GM18526 (cell line): Measurements from ENCODE around the gene PPIG.

Experiments
- POLR2A ChIP-seq: IDR thresholded peaks from 3 replicates; pipeline ENCODE4 v1.6.1; 2011; ENCODE audit not compliant: insufficient read length; ENCODE audit errors: extremely low read depth

The PPIG gene

DNA sequence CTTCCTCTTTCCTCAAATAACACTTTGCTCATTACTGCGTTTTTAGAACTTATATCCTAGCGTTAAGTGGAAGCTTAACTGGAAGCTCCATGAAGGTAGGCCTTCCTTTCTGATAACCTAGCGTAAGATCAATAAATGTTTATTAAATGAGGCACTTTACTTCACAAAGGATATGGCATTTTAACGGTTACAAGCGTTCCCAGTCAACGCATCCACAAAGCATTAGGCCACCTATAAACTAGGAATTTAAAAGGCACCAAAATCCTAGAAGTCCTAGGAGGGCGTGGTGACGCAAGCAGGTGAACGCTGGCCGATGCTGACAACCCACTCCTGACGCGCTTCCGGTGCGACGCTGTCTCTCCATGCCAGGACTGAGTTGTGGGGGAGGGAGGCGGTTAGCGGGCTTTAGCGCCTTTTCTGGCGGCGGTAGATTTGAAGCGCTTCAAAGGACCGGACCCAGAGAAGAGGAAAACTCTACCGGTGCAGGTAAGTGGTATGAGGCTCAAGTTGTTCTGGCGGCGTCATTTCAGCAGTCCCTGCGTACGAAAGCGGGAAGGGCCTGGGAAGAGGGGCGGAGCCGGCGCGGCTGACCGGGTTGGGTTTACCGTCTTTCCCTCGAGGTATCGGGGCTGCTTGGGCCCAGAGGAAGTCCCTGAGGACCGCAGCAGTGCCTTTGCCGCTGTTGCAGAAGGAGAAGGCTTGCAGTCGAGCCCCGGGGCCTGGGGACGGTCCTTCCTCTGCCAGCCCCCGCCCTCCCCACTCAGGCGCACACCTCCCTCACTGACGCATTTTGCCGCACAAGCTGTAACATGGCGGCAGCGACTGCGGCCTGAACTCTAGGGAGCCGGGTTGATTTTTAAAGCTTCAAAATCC, at the start of gene PPIG:
PPIG (plus strand) TSS at position 347 of the 873 bp plus-strand sequence. CDS start 19,691 bp downstream, outside the sequence.
- peak; percentile 51 for TF ChIP-seq POLR2A

GRCh38 chr2:169540146-169540545, 44.0 kb upstream of the PPIG start:
- TF ChIP-seq POLR2A: no peak

DNA sequence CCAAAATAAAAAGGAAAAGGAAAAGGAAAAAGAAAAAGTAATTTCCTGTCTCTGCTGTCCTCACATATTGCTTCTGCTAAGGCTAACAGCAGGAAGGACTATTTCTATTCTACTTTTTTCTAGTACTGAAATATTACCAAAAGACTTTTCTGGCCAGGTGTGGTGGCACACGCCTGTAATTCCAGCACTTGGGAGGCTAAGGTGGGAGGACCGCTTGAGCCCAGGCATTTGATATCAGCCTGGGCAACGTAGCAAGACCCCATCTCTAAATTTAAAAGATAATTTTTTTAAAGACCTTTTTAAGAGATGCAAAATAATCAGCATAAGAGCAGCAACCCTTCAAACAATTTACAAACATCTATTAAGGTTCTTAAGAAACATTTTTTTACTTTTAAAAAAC, 41.7 kb upstream of the PPIG start:
- no peak for TF ChIP-seq POLR2A

DNA sequence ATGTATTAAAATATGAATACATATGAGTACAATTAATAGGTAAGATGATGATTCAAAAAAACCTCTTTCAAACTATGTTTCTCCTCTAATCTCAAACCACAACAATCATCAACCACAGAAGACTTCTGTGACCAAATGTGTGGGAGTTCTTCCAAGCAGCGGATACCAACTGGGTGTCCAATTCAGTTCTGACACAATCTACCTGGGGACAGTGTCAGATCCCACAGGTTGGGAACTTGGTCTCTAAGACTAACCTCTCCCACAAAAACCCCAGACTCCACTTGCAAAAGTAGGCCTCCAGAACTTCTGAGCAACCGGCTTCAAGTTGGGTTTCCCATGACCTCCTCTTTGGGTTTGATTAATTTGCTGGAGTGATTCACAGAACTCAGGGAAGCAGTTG, 37.4 kb upstream of the PPIG start:
- no peak for TF ChIP-seq POLR2A

DNA sequence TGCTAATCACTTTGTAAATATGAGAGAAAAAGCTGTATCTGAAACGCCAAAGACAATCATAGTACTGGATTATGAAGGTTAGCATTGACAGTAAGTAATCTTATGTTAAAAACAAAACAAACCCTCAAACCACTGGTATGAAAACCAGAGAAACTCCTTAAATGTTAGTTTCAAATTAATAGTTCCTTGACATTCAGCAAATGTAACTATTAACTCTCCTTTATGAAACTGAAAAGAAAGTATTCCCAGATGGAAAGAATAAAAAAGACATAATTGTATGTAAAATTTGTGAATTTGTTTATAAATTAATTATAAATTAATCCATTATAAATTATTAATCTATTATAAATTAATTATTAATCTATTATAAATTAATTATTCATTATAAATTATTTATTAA, 22.8 kb upstream of the PPIG start:
- TF ChIP-seq POLR2A: no peak

- TF ChIP-seq POLR2A: no peak
Observed at GRCh38 chr2:169562519-169562918, 21.6 kb upstream of the PPIG start.

GRCh38 chr2:169565686-169566085, 18.5 kb upstream of the PPIG start:
- TF ChIP-seq POLR2A: no peak

- TF ChIP-seq POLR2A: no peak
Observed at GRCh38 chr2:169569948-169570347, 14.2 kb upstream of the PPIG start.

DNA sequence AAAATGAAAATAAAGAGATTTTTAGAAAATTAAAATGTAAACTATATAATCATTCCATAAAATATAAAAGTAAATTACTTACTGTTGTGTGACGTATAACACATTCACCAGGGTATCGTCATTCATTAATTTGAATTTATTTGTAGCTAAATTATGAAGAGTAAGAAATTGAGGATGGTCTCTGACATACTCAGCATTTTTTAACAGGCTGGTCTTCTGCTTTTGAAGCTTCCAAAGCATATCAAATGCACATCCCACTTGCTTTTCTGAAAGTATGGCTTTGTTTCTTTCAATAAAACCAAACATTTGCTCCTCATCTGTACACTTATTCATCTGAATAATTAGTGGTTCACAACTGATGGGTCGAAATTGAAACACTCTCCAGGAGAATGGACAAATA, 12.6 kb upstream of the PPIG start:
- TF ChIP-seq POLR2A: no peak

DNA sequence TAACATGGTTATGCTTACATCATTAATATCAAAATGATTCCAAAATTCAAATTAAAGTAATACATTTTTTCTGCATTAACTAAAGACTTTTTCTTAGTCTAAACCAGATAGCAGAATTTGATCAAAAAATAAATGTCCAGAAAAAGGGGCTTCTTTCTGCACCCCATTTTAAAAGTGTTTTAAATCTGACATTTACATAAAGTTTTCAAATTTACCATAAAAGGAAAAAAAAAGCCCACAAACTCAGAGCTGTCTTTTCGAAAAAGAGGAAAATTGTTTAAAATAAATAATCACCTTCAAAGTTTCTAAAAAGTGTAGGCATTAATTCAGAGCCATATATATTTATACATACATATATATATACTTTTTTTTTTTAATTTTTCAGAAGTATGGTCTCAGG, 12.0 kb upstream of the PPIG start:
- TF ChIP-seq POLR2A: no peak

- no peak for TF ChIP-seq POLR2A
Observed at GRCh38 chr2:169572821-169573159, 11.4 kb upstream of the PPIG start.

GRCh38 chr2:169573160-169573973, 10.8 kb upstream of the PPIG start, which contains the start of gene FASTKD1:
Gene FASTKD1, minus strand, starts transcription at chr2:169573865. Its CDS starts 1,836 bp downstream, at chr2:169572029.
- peak; percentile 71 for TF ChIP-seq POLR2A

GRCh38 chr2:169573974-169574299, 10.2 kb upstream of the PPIG start:
- TF ChIP-seq POLR2A: no peak

DNA sequence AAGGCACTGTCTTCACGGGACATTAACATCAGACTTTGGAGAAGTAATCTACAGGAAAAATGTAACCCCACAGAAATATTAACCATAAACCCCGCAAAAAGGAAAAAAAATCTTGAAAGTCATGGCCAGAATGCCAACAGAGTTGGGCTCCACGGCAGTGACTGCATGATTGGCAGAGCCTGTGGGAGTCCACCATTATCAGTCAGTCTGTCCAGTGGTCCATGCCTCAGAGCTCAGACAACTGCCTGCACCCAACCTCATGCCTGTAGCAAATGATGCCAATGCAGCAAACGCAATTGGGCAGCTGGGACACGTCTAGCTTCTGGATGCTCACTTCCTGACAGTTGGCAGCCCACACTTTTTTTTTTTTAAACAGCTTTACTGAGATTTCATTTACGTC, 5.1 kb upstream of the PPIG start:
- TF ChIP-seq POLR2A: no peak

- TF ChIP-seq POLR2A: no peak
Observed at GRCh38 chr2:169583518-169583917, 633 bp upstream of the PPIG start.

GRCh38 chr2:169585673-169586072, 1.5 kb downstream of the PPIG start:
- no peak for TF ChIP-seq POLR2A
